K562 (cell line): ENCODE data around the gene HEG1. TPM values are rescaled to one million over a fixed set of nuclear protein-coding genes. Genes with fewer than 3 reads are reported as not detected.

Experiments
- ATAC-seq: fragments of 200-7000 bp; cut with Tn5 transposase; 3 replicates; pipeline ENCODE4 v1.9.1; 2020; ENCODE audit warnings: moderate library complexity
- BruUV-seq: library from RNA; stranded (reverse); fragments of 400-500 nt; replicated peaks from 2 replicates; lab custom pipeline; 2021; lab: Mats Ljungman, UMichigan
- CTCF ChIA-PET: fragments of 300-600 bp; formaldehyde crosslinking; extraction: SDS; loops from one replicate; lab custom pipeline; 2021; ENCODE audit warnings: low intra/inter-chr PET ratio; lab: Yijun Ruan, JAX
- POLR2A ChIA-PET: fragments of 300-600, 350-650 bp; sonication (Branson Sonifier 250); formaldehyde crosslinking; extraction: SDS; loops from one replicate; lab custom pipeline; 2021; ENCODE audit warnings: antibody characterized with exemption, inconsistent platforms; lab: Yijun Ruan, JAX
- DNase-seq, 4 experiments: peaks; one replicate each; pipeline versions ENCODE4 v3.0.0 to v3.0.0-alpha.2; 2011 to 2018; ENCODE audit warnings: low spot score in 3 of 4, mixed read lengths in 3 of 4; ENCODE audit errors: extremely low read depth in 1 of 4
- FAIRE-seq: peaks from 2 replicates; lab custom pipeline; 2011; peaks lifted over from hg19 to GRCh38; lab: Jason Lieb, UNC
- H2AFZ ChIP-seq: 2 replicates; pipeline ENCODE4 v1.6.0; 2011; ENCODE audit warnings: low read depth, low read length, control low read depth, inconsistent platforms
- H3K27ac ChIP-seq: fragments of 200-600 bp; 3 replicates; pipeline ENCODE4 v1.8.0; 2011; ENCODE audit warnings: low read depth, mild to moderate bottlenecking, control low read depth, inconsistent platforms, low read length, moderate library complexity, mixed read lengths; ENCODE audit errors: extremely low read depth
- H3K27me3 ChIP-seq, 2 experiments: fragments of 300-600 bp in 1 of 2; 2 replicates in 1 of 2; 3 replicates in 1 of 2; pipeline versions ENCODE4 v1.6.0 to v1.8.0; 2011; ENCODE audit warnings: inconsistent platforms in 2 of 2, low read length in 2 of 2, mild to moderate bottlenecking in 1 of 2, mixed read lengths in 1 of 2, moderate library complexity in 1 of 2; ENCODE audit not compliant: control insufficient read depth in 2 of 2, insufficient read depth in 2 of 2
- H3K36me3 ChIP-seq: fragments of 300-600 bp; 3 replicates; pipeline ENCODE4 v1.8.0; 2011; ENCODE audit warnings: mild to moderate bottlenecking, low read length, inconsistent platforms; ENCODE audit not compliant: control insufficient read depth, insufficient read depth
- H3K4me1 ChIP-seq, 2 experiments: fragments of 200-600 bp in 1 of 2; replicated peaks in 1 of 2; 2 replicates in 1 of 2; 3 replicates in 1 of 2; pipeline versions ENCODE4 v1.5.1 to v1.8.0; 2011; ENCODE audit warnings: inconsistent platforms in 2 of 2, low read length in 2 of 2, mild to moderate bottlenecking in 1 of 2, mixed read lengths in 1 of 2, moderate library complexity in 1 of 2; ENCODE audit not compliant: control insufficient read depth in 2 of 2, insufficient read depth in 2 of 2
- H3K4me2 ChIP-seq: 2 replicates; pipeline ENCODE4 v1.6.1; 2011; ENCODE audit warnings: low read length, control low read depth, inconsistent platforms, mixed read lengths; ENCODE audit not compliant: insufficient read depth
- H3K4me3 ChIP-seq: fragments of 200-600 bp; sonication (generic), shearing (Covaris generic); 2 replicates; pipeline ENCODE4 v1.5.1; 2016; ENCODE audit warnings: control low read depth, inconsistent platforms
- H3K79me2 ChIP-seq: fragments of 200-600 bp; 3 replicates; pipeline ENCODE4 v1.8.0; 2011; ENCODE audit warnings: low read length, inconsistent platforms; ENCODE audit not compliant: control insufficient read depth, insufficient read depth
- H3K9ac ChIP-seq, 2 experiments: 2 replicates each; pipeline versions ENCODE4 v1.6.0 to v1.6.1; 2011; ENCODE audit warnings: low read depth in 2 of 2, low read length in 2 of 2, control low read depth in 1 of 2, inconsistent platforms in 1 of 2, mild to moderate bottlenecking in 1 of 2, mixed read lengths in 1 of 2; ENCODE audit not compliant: insufficient read depth in 1 of 2
- H3K9me1 ChIP-seq: one replicate; pipeline ENCODE4 v1.6.0; 2011; ENCODE audit warnings: inconsistent platforms, mild to moderate bottlenecking, low read length, moderate library complexity; ENCODE audit not compliant: control insufficient read depth, insufficient read depth
- H3K9me3 ChIP-seq: replicated peaks from 2 replicates; pipeline ENCODE4 v1.5.1; 2011; ENCODE audit warnings: low read depth, low read length, inconsistent platforms; ENCODE audit not compliant: control insufficient read depth, insufficient read depth
- H4K20me1 ChIP-seq: replicated peaks from 2 replicates; pipeline ENCODE4 v1.6.1; 2011; ENCODE audit warnings: low read length, inconsistent platforms, mixed read lengths; ENCODE audit not compliant: control insufficient read depth, insufficient read depth
- ATF1 ChIP-seq, 2 experiments: fragments of 450-650 bp in 1 of 2; IDR thresholded peaks; 2 replicates each; pipeline ENCODE4 v1.6.1; 2016; ENCODE audit warnings: missing compliant biosample characterization in 1 of 2, missing genetic modification characterization in 1 of 2
- E2F6 ChIP-seq, 2 experiments: IDR thresholded peaks; 2 replicates each; pipeline ENCODE4 v1.6.1; 2011; ENCODE audit warnings: borderline replicate concordance in 1 of 2, control low read depth in 1 of 2, low read depth in 1 of 2, low read length in 1 of 2, mild to moderate bottlenecking in 1 of 2, mixed read lengths in 1 of 2, moderate library complexity in 1 of 2; ENCODE audit not compliant: insufficient read depth in 1 of 2, insufficient read length in 1 of 2, poor library complexity in 1 of 2, severe bottlenecking in 1 of 2; ENCODE audit errors: extremely low read depth in 1 of 2
- FOXJ3 ChIP-seq: sonication (generic); formaldehyde crosslinking; IDR thresholded peaks from 2 replicates; pipeline ENCODE4 v1.4.0; 2020; ENCODE audit warnings: mild to moderate bottlenecking, missing genetic modification reagents
- FOXP1 ChIP-seq: sonication (generic); formaldehyde crosslinking; IDR thresholded peaks from 2 replicates; pipeline ENCODE4 v1.8.0; 2022; ENCODE audit warnings: mild to moderate bottlenecking, missing genetic modification reagents
- HNRNPL ChIP-seq: fragments of 200-400 bp; formaldehyde crosslinking; IDR thresholded peaks from 2 replicates; pipeline ENCODE4 v1.6.1; 2017; ENCODE audit warnings: low read depth, mild to moderate bottlenecking, low read length
- KHSRP ChIP-seq: fragments of 450-650 bp; IDR thresholded peaks from 2 replicates; pipeline ENCODE4 v1.6.1; 2017
- PATZ1 ChIP-seq: fragments of 250-450 bp; sonication (Bioruptor Pico); IDR thresholded peaks from 2 replicates; pipeline ENCODE4 v1.5.0; 2020; ENCODE audit warnings: mild to moderate bottlenecking, borderline replicate concordance
- RREB1 ChIP-seq: fragments of 250-450 bp; sonication (Bioruptor Pico); IDR thresholded peaks from 2 replicates; pipeline ENCODE4 v1.4.0; 2020
- SIN3A ChIP-seq, 2 experiments: fragments of 150-350 bp in 1 of 2; IDR thresholded peaks; 2 replicates each; pipeline ENCODE4 v1.6.1; 2011 to 2016; ENCODE audit warnings: borderline replicate concordance in 2 of 2, low read depth in 2 of 2, low read length in 2 of 2, mild to moderate bottlenecking in 2 of 2, moderate library complexity in 2 of 2; ENCODE audit not compliant: control insufficient read depth in 1 of 2
- SRSF9 ChIP-seq: fragments of 200-400 bp; formaldehyde crosslinking; IDR thresholded peaks from 2 replicates; pipeline ENCODE4 v1.6.1; 2017; ENCODE audit warnings: low read depth, low read length, borderline replicate concordance
- ZNF586 ChIP-seq: fragments of 450-650 bp; formaldehyde crosslinking; conservative IDR thresholded peaks from 2 replicates; pipeline ENCODE4 v1.4.0; 2020; ENCODE audit warnings: mild to moderate bottlenecking, moderate library complexity
- WGBS: fragments of 100-300 bp; shearing (Covaris generic); methylation state at CpG from one replicate; pipeline ENCODE4 v1.1.6; 2016; ENCODE audit warnings: low coverage, mixed read lengths; ENCODE audit not compliant: insufficient coverage; ENCODE audit errors: missing lambda C conversion rate; 5-methylcytosine and 5-hydroxymethylcytosine counted together
- in situ Hi-C: fragments of 300-500 bp; cut with MboI; formaldehyde crosslinking; loops from 4 replicates; pipeline ENCODE4 v1.15.0; 2018; ENCODE audit warnings: inconsistent platforms, mixed read lengths
- intact Hi-C: fragments of 100-400 bp; cut with micrococcal nuclease; formaldehyde crosslinking; loops from 2 replicates; pipeline ENCODE4 v1.14.2; 2022
- polyA plus RNA-seq, 8 experiments: library from polyadenylated mRNA; depleted of rRNA in 4 of 8; stranded (reverse) in 5 of 8; unstranded in 3 of 8; fragments of >200 nt; fragmentation: Nextera tagmentation in 2 of 8; fragmentation: Illumina TruSeq in 1 of 8; extraction: Ambion mirVana in 2 of 8; extraction: Trizol in 1 of 8; gene quantifications; 2 replicates each; pipeline versions ENCODE4 v1.2.1 to v1.2.3, GENCODE V29; 2011 to 2014; ENCODE audit warnings: inconsistent platforms in 1 of 8, missing spikeins in 1 of 8
- total RNA-seq, 7 experiments: library from RNA; depleted of rRNA in 6 of 7; stranded (reverse); fragments of >200 nt in 6 of 7; fragmentation: Illumina TruSeq in 2 of 7; extraction: Trizol in 2 of 7; gene quantifications; 2 replicates each; pipeline versions ENCODE4 v1.2.1 to v1.2.3, GENCODE V29; 2011 to 2021; ENCODE audit warnings: low replicate concordance in 1 of 7

HEG1 gene
- total and polyA plus RNA-seq, 9 of the 15 experiments (the other 6 are each of a cell fraction or from before 2014, with no cell fraction given), result 0.24 TPM; not detected in 8

- POLR2A ChIA-PET, result no interaction called here
- H3K79me2 ChIP-seq, result no peaks in the 10 kb centered on the region
- H3K4me2 ChIP-seq, result no peak overlapping the region
- TF ChIP-seq ATF1 (CRISPR knock-in tag; IDR thresholded peaks at IDR 0.05), result no peak
- no peak for TF ChIP-seq ATF1 (tag; IDR thresholded peaks at IDR 0.05)
- TF ChIP-seq HNRNPL, result no peak
- no peak for TF ChIP-seq RREB1 (CRISPR knock-in tag)
- no peak for TF ChIP-seq E2F6 (IDR thresholded peaks at IDR 0.05; ENCODE audit: borderline replicate concordance in 1 of 2, extremely low read depth in 1 of 2, insufficient read depth in 1 of 2, insufficient read length in 1 of 2, low read depth in 1 of 2, low read length in 1 of 2, poor library complexity in 1 of 2, severe bottlenecking in 1 of 2)
- no peak for TF ChIP-seq ZNF586 (CRISPR knock-in tag)
- TF ChIP-seq FOXJ3, result no peak
- TF ChIP-seq KHSRP, result no peak
- TF ChIP-seq FOXP1 (CRISPR knock-in tag), result no peak
- no peak for TF ChIP-seq PATZ1 (CRISPR knock-in tag)
- no peak for TF ChIP-seq SIN3A (IDR thresholded peaks at IDR 0.05; ENCODE audit: borderline replicate concordance in 2 of 2, control insufficient read depth in 1 of 2, low read depth in 2 of 2, low read length in 2 of 2)
- no peak for TF ChIP-seq SRSF9
- TF ChIP-seq, all 486 proteins: peak for 0
- no peak overlapping the region for H3K9ac ChIP-seq
- no peaks in the 10 kb centered on the region for H3K9me3 ChIP-seq
- H3K9me1 ChIP-seq, result no peaks in the 10 kb centered on the region
- peaks cover 0 to 31% of the 10 kb centered on the region in 2 experiments; a peak in 3 of 5 replicates for H3K27me3 ChIP-seq
- ATAC-seq (no peak), FAIRE-seq (no peak), DNase-seq (no peak)
- CTCF ChIA-PET, result no interaction called here
- no TSS peak for BruUV-seq
- in situ Hi-C loops (no loop called here), intact Hi-C loops (no loop called here)
- H3K27ac ChIP-seq, result no peak overlapping the region
- WGBS, result 0% methylated on average over 2 of the region's 2 CpGs
- H3K4me1 ChIP-seq, result no peaks in the 10 kb centered on the region
- H3K36me3 ChIP-seq, result no peaks in the 10 kb centered on the region
- H4K20me1 ChIP-seq, result no peaks in the 10 kb centered on the region
- no peak overlapping the region for H3K4me3 ChIP-seq
- no peak overlapping the region for H2AFZ ChIP-seq
Observed at GRCh38 chr3:125045965-125046364, 9.8 kb downstream of the HEG1 start.
